Measurements from ENCODE around the gene DPP6.
"Not testable (repeated sequence)": the region's sequence is repeated elsewhere in the genome, so short reads cannot be mapped to it uniquely, and the experiment has no call there.

DNA sequence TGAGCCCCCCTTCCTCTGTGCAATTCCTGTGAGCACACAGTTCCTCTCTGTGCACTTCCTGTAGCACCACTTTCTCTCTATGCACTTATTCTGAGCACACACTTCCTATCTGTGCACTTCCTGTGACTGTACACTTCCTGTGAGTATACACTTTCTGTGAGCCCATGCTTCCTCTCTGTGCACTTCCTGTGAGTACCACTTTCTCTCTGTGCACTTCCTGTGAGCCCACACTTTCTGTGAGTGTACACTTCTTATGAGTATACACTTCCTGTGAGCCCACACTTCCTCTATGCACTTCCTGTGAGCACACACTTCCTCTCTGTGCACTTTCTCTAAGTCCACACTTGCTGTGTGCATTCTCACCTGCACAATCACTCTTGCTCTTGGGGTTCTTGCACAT, 83.4 kb downstream of the DPP6 start:
- not testable (repeated sequence) for TF ChIP-seq CTCF (conservative IDR thresholded peaks at IDR 0.05; ENCODE audit: low read depth, low read length); EZH2 (IDR thresholded peaks at IDR 0.05; ENCODE audit: low read length, unreplicated experiment)
